NCI-H345 treated with DMSO at 0.1 percent for 48 hours (cell line): ENCODE measurements around the gene RIN3.

Experiments
- DNase-seq: peaks from one replicate; lab custom pipeline; 2025; ENCODE audit not compliant: unreplicated experiment; lab: John Stamatoyannopoulos, UW

RIN3 gene

DNA sequence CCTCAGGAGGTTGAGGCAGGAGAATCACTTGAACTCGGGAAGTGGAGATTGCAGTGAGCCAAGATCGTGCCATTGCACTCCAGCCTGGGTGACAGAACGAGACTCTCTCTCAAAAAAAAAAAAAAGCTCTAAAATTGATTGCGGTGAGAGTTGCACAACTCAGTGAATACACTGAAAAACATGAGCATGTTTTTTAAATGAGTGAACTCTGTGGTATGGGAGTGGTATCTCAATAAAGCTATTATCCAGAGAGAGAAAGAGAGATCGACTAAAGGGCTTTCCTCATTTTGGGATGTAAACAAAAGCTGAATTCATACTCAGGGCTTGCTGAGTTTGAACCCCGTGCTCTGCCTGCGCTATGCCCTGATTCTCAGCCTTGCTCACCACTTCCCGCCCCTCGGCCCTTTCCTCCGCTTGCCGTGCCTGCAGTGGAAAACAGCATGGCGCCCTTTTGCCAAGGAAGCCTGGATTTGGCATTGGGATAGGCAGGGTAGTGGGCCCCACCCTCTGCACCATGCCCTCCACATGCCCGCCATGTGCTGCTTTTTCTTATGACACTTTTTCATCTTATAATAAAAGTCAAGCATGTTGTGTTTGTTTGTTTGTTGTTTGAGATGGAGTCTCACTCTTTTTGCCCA lies 132.4 kb downstream of the RIN3 start:
- no peak for DNase-seq

DNA sequence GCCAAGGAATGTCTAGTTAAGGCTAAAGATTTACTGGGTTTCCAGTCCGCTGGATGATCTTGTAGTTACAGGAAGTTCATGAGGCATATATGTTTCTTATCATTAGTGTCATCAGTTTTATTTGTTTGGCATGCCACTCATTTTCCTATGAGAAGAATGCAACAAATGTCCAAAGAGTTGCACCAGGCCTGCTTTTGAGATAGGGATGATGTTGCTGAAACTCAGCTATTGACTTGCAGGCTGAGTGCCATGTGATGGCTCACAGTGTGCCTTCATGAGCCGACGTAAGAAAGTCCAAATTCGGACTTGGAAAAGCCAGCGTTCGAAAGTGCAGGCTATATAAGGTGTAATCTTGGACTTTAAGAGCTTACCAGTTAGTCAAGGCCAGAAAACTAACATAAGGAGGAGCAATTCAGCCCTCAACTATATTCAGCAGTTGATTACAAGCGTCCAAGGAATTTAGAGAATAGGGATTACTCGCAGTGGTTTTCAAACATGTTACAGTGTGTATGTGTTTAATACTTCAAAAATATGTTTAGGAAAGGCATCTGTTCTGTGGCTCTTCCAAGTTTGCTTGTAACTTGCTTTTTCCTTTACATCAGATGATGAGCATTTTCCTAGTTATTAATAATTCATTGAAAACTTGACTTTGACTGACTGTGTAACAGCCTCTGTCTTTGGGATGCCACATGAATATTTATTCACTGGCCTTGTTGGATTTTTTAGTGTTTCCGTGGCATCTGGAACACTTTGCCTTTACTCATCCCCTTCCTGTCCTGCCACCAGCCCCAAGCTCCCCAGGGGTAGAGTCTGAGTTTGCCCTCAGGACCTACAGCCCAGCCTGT lies 133.6 kb downstream of the RIN3 start:
- DNase-seq: no peak

DNA sequence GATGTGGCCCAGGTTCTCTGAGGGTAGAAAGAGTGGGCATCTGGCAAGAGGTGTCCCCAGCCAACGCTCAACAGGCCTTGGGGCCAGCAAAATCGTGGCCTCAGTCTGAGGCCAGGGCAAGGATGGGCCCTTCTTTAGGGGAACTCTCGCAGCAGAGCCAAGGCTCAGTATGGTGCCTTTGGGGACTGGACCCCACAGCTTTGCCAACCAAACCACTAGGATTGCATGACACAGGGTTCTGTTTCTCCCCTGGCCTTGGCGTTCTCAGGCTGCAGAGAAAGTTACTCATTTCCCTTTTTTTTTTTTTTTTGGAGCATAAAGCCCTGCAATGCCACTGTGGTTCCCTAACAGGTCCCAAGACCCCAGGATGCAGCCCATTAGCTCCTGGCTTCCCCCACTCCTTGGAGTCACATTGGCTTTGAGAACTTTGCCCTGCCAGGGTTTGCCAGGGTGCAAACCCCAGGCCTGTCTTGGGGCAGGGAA lies 134.3 kb downstream of the RIN3 start:
- no peak for DNase-seq

DNA sequence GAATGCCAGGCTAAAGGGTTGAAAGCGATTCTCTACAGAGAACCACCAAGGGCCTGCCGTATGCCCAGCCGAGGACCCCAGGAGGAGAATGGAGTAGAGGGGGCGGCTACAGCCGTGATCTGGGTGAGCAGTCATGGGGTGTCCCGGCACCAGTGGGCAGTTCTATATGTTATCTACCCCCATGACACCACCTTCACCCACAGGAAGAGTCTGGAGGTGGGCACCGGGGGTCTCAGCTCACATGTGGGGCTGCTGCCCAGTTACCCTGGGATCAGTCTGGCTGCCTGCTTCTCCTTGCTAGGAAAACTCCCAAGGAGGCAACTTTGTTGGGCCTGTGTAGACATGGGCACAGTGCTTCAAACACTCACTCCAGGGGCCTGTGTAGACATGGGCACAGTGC lies 135.5 kb downstream of the RIN3 start:
- no peak for DNase-seq

DNA sequence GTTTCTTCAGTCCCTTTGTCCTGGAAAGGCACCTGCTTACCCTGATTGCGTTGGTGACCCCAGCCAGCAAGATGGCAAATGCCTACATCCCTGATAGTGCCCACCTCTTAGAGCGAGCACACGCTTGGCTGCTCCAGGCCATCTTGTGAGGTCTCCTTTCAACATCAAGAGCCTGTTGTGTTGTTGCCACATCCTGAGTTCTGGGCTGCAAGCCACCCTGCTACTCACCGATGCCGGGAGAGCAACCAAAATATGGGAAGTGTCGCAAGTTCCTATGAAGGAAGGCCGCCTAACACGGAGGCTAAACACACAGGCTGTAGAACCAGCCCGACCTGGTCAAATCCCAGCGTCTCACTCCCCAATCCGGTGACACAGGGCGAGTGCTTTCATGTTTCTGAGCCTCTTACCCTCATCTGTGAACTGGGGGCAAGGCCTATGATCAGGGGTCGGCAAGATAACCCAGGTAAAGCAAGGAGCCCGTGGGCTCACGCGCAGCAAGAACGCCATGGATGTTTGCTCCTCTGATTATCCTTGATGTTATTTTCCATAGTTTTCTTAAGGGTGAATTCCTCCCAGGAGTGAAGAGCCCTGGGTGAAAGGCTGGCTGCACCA lies 136.5 kb downstream of the RIN3 start:
- DNase-seq: no peak

DNA sequence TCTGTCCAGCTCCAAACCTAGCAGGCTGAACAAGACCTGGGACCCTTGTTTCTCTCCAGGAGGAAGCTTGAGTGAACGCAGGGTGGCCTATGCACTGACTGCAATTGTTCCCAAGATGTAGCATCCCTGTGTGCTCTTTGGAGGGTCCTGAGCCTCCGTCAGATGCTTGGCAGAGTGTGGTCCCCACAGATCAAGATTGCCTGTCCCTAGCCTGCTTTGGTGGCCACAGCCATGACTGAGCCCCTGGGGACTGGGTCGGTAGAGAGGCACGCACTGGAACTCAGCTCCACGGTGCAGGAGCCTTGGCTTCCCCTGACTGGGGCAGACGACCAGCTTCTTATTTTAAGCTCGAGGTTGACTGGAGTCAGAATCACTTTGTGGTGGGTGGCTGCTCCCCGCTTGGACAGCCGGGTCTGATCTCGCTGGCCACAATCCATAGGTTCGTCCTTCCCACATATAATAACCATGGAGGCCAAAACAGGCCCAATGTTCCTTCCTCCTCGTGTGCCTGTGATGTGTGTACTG lies 137.1 kb downstream of the RIN3 start:
- DNase-seq: no peak

DNA sequence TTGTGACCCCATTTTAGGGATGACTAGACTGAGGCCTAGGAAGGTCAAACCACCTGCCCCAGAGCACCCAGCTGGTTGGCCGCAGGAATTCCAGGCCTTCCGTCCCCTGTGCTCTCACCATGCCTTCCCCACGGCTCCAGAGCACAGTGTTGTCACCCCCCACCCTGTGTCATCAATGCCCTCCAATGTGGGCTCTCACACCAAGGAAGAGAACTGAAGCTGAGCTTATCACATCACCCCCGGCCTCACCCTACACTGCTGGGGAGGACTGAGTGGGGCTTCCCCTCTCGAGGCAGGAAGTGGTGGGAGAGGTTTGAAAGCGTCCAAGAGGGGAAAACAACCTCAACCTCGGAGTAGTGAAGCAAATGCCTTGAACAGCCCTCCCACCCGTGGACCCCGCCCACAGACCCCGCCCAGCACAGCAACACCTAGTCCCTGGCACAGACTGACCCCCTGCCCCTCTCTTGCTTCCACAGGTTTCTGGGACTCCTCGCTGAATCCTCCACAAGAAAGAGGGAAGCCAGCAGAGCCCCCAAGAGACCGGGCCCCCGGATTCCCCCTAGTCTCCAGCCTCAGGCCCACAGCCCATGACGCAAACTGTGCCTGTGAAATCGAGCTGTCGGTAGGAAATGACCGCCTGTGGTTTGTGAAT lies 137.7 kb downstream of the RIN3 start:
- no peak for DNase-seq

DNA sequence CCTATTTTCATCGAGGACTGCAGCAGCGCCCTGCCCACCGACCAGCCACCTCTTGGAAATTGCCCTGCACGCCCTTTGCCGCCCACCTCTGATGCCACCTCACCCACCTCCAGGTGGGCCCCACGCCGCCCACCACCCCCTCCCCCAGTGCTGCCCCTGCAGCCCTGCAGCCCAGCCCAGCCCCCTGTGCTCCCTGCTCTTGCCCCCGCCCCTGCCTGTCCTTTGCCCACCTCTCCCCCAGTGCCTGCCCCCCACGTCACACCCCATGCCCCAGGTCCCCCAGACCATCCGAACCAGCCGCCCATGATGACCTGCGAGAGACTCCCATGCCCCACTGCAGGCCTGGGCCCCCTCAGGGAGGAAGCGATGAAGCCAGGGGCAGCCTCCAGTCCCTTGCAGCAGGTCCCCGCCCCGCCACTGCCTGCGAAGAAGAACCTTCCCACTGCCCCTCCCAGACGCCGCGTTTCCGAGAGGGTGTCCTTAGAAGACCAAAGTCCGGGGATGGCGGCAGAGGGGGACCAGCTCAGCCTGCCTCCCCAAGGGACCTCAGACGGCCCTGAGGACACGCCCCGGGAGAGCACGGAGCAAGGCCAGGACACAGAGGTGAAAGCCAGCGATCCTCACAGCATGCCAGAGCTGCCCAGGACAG lies 138.3 kb downstream of the RIN3 start:
- no peak for DNase-seq

DNA sequence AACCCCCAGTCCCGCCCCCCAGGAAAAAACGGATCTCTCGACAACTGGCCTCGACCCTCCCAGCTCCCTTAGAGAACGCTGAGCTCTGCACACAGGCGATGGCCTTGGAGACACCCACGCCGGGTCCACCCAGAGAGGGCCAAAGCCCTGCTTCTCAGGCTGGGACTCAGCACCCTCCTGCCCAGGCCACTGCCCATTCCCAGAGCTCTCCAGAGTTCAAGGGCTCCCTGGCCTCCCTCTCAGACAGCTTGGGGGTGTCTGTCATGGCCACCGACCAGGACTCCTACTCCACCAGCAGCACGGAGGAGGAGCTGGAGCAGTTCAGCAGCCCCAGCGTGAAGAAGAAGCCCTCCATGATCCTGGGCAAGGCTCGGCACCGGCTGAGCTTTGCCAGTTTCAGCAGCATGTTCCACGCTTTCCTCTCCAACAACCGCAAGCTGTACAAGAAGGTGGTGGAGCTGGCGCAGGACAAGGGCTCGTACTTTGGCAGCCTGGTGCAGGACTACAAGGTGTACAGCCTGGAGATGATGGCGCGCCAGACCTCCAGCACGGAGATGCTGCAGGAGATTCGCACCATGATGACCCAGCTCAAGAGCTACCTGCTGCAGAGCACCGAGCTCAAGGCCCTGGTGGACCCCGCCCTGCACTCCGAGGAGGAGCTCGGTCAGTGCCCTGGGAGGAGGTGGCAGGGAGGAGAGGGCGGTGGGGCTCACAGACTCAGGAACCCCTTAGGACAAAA lies 139.0 kb downstream of the RIN3 start:
- no peak for DNase-seq

DNA sequence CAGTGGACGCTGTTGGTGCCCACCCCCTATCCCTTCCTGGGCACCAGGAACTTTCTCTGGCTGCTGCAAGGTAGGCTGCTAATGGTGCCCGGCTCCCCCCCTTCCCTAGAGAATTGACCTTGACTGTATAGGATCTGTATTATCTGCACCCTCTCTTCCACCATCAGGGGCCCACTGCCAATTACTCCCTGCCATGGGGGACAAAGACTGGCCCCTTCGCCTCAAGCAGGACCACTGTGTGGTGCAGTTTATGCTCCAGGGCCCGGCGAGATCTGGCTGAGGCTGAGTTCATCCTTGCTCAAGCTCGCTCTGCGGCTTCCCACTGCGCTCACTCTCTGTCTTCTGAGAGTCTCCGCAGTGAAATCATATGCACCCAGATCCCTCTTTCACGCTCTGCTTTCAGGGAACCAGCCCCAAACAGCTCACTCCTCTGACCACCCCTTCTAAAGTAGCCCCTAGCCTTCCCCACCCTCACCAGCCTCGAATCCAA lies 139.6 kb downstream of the RIN3 start:
- DNase-seq: no peak

DNA sequence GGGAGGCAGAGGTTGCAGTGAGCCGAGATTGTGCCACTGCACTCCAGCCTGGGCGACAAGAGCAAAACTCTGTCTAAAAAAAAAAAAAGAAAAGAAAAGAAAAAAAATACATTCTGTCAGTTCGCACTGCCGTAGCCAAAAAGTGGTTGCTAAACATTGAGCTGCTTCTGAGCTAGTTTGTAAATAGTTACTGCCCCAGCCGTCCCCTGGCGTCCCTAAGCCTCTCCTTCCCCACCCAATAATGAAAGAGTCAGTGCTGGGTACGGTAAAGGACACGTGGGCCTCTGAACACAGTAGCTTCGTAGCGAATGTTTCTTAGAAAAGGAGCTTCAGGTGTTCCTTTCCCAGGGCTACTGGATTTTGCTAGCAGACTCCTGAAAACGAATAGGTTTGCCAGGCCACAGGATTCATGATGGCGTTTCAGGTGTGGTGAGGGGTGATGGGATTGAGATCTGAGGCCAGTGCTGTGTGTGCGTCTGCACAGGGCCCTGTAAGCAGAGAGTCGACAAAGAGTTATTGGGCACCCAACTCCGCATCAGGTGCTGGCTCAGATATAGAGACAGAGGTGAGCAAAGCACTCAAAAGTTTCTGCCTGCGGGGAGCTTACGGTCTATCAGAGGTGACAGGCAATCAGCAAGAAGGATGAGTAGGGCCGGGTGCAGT lies 140.8 kb downstream of the RIN3 start:
- DNase-seq: no peak

DNA sequence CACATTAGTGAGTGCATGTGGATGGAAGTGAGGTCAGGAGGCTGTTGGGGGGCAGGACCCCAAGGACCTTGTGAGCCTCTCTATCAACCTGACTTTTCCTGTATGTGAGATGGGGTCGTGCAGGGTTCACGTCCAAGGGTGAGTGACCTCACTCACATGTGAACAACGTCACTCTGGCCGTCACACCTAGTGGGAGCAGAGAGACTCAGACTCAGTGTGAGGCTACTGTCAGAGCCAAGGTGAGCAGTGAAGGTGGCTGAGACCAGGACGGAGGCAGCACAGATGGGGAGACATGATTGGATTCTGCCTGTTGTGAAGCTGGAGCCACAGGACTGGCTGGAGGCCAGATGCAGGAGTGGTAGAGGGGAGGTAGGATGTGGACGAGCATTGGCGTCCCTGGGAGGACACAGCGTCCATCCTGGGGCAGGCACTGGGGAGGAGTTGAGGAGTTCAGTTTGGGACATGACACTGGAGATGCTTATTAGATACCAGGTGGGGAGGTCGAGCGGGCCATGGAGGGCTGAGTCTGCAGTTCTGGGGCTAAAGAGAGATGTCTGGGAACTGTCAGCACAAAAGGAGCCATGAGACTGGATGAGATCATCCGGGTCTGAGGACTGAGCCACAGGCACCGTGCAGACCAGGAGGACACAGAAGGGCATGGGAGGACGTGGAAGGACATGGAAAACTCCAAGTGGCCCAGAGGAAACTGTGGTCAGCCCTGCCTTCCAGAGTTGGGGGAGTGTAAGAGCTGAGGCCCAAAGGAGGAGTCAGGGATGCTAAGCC lies 142.0 kb downstream of the RIN3 start:
- no peak for DNase-seq

DNA sequence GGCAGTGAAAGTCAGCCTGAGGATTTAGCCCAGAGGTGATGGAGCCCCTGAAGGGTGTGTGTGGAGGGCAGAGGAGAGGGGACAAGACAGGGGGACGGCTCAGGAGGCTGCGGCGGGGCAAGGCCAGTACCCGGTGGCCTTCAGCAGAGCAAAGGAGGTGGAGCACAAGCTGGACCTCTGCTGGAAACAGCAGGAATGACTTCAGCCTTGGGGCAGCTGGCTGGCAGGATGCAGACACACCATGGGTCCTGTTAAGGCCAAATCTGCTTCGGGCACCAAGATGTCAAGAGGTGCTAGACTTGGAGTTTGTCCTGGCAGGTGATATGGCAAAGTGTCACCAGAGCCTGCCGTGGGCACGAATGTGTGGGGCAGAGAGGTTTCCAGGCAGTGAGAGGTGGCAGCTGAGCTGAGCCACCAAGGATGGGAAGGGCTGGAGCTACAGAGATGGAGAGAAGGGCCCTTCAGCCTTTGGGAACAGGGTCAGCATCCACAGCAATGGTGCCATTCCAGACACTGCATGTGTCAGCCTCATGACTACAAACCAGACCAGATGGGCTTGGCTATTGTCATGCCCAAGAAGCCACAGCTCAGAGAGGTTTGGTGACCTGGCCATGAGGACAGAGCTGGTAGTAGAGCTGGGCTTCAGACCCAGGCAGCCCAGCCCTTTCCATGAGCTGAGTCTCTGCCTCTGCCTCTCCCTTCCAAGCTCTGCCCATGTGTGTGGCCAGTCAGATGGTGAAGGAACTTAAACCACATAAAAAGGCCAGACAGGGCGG lies 142.9 kb downstream of the RIN3 start:
- no peak for DNase-seq

DNA sequence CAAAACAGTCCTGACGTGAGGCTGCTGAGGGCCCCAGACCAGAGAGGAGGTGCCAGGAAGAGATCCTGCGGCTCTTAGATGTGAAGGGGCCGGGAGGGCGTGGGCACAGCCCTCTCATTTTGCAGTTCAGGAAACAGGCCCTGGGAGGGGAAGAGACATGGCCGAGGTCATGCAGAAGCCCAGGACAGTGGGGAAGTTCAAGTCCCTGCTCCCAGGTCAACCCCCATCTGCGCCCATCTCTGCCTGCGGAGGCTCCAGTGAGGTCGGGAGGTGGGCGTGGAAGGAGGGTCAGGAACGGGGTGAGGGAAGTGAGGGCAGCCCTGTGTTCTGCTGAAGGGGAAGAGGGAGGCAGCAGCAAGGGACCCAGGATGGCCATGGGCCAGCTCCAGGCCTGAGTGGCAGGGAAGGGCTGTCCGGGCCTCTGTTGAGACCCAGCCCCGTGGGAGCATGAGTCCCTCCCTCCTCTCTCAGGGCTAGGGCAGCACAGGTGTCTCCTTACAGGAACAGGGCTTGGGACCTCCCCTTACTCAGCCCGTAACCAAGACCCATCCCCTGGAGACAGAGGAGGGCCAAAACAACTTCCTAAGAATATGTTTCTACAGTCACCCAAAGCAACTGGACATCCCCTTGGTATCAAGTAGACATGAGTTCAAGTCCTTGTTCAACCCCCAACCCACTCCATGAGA lies 144.0 kb downstream of the RIN3 start:
- no peak for DNase-seq

DNA sequence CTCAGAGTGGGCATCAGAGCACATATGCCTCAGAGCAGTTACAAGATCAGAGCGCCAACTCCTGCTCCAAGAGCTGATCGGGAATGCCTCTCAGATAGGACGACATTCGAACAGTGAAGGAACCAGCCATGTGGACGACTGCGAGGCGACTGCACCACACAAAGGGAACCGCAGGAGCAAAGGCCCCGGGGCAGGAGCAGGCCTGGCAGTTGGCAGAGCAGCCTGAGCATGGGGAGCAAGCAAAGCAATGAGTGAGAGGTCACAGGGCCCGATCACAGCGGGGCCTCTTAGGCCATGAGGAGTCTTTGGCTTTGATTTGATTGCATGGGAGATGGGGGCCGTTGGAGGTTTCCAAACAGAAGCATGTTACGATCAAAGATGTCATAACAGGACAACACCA lies 144.6 kb downstream of the RIN3 start:
- DNase-seq: no peak

DNA sequence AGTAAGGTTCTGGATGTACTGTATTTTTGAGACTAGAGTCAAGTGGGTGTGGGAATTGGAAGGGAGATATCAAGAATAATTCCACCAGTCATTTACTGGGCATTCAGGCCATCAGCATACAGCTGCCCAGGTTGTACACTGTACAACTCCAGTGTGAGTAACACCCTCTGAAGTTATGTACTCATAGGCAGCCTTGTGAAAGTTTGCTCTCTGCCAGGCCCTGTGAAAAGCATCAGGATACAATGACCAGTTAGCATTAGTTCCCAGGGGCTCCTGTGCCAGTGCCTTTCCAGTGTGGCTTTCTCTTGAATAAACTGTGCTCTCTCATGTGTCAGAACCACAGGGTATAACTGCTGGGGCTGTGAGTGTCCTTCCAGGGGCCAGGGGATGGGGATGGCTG lies 145.1 kb downstream of the RIN3 start:
- DNase-seq: no peak

DNA sequence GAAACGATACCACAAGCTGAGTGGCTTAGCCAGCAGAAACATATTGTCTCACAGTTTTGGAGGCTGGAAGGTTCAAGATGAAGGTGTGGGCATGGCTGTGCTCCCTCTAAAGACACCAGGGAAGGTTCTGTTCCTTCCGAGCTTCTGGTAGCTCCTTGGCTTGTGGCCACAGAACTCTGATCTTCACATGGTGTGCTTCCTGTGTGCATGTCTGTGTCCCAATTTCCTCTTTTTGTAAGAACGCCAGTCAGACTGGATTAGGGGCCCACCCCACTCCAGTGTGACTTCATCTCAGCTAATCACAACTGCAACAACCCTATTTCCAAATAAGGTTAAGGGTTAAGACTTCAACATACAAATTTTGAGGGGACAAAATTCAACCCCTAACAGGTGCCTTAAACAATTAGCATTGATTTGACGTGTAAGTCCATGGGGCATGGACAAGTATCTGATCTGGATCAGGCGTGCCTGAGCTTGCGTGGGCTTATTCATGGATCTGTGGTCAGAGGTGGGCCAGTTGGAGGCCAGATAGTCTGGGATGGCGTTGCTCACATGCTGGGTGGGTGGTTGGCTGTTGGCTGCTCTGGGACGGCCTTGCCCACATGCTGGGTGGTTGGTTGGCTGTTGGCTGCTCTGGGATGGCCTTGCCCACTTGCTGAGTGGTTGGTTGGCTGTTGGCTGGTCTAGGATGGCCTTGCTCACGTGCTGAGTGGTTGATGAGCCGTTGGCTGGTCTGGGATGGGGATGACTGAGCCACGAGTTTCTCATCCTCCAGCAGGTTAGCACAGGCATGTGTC lies 146.4 kb downstream of the RIN3 start:
- no peak for DNase-seq
